H9 (cell line): ENCODE measurements around the gene CASP4. TPM values are rescaled to one million over a fixed set of nuclear protein-coding genes. Genes with fewer than 3 reads are reported as not detected.

ENCODE experiments used
- DNase-seq: peaks from one replicate; pipeline ENCODE4 v3.0.0-alpha.2; 2017
- H2AFZ ChIP-seq: one replicate; pipeline ENCODE4 v1.6.1; 2013; ENCODE audit warnings: mild to moderate bottlenecking, low read length, control low read depth, moderate library complexity
- H2AK5ac ChIP-seq: 2 replicates; pipeline ENCODE4 v1.6.1; 2013; ENCODE audit warnings: low read length, control low read depth, mixed read lengths; ENCODE audit not compliant: insufficient read length
- H2BK120ac ChIP-seq: one replicate; pipeline ENCODE4 v1.6.1; 2013; ENCODE audit warnings: low read depth, mild to moderate bottlenecking, low read length, control low read depth, inconsistent platforms; ENCODE audit not compliant: poor library complexity, severe bottlenecking
- H2BK12ac ChIP-seq: 2 replicates; pipeline ENCODE4 v1.6.1; 2013; ENCODE audit warnings: low read length, control low read depth, mixed read lengths, low read depth; ENCODE audit not compliant: insufficient read length
- H2BK15ac ChIP-seq: 2 replicates; pipeline ENCODE4 v1.6.1; 2013; ENCODE audit warnings: low read depth, low read length, control low read depth
- H2BK20ac ChIP-seq: one replicate; pipeline ENCODE4 v1.6.1; 2013; ENCODE audit warnings: low read depth, mild to moderate bottlenecking, low read length, control low read depth, inconsistent platforms; ENCODE audit not compliant: poor library complexity, severe bottlenecking
- H2BK5ac ChIP-seq: 2 replicates; pipeline ENCODE4 v1.6.1; 2013; ENCODE audit warnings: low read length, control low read depth, mixed read lengths; ENCODE audit not compliant: insufficient read length
- H3K14ac ChIP-seq: 2 replicates; pipeline ENCODE4 v1.6.1; 2013; ENCODE audit warnings: low read length, control low read depth; ENCODE audit not compliant: insufficient read depth
- H3K18ac ChIP-seq: 2 replicates; pipeline ENCODE4 v1.6.1; 2013; ENCODE audit warnings: low read depth, mild to moderate bottlenecking, mixed read lengths, low read length, control low read depth; ENCODE audit not compliant: insufficient read length
- H3K23ac ChIP-seq: 2 replicates; pipeline ENCODE4 v1.6.1; 2013; ENCODE audit warnings: low read length, control low read depth, mixed read lengths, low read depth; ENCODE audit not compliant: insufficient read length
- H3K23me2 ChIP-seq: 2 replicates; pipeline ENCODE4 v1.6.1; 2013; ENCODE audit warnings: low read depth, mild to moderate bottlenecking, mixed read lengths, low read length, control low read depth; ENCODE audit not compliant: insufficient read length, poor library complexity, severe bottlenecking
- H3K27ac ChIP-seq: 2 replicates; pipeline ENCODE4 v1.5.1; 2013; ENCODE audit warnings: low read length, control low read depth, mixed read lengths, low read depth; ENCODE audit not compliant: insufficient read length
- H3K27me3 ChIP-seq: 2 replicates; pipeline ENCODE4 v1.6.1; 2013; ENCODE audit warnings: low read length, control low read depth, inconsistent platforms; ENCODE audit not compliant: insufficient read depth
- H3K4ac ChIP-seq: 2 replicates; pipeline ENCODE4 v1.6.1; 2013; ENCODE audit warnings: low read depth, mild to moderate bottlenecking, control low read depth, inconsistent platforms, low read length, moderate library complexity
- H3K4me1 ChIP-seq: 2 replicates; pipeline ENCODE4 v1.6.1; 2013; ENCODE audit warnings: low read length, control low read depth, inconsistent platforms; ENCODE audit not compliant: insufficient read depth
- H3K4me2 ChIP-seq: 2 replicates; pipeline ENCODE4 v1.6.1; 2013; ENCODE audit warnings: low read length, control low read depth, mixed read lengths; ENCODE audit not compliant: insufficient read length, insufficient read depth
- H3K56ac ChIP-seq: 2 replicates; pipeline ENCODE4 v1.6.1; 2013; ENCODE audit warnings: low read depth, mild to moderate bottlenecking, mixed read lengths, low read length, control low read depth; ENCODE audit not compliant: insufficient read length
- H3K79me1 ChIP-seq: 2 replicates; pipeline ENCODE4 v1.6.1; 2013; ENCODE audit warnings: low read depth, mild to moderate bottlenecking, moderate library complexity, low read length, control low read depth, inconsistent platforms; ENCODE audit not compliant: insufficient read depth, poor library complexity, severe bottlenecking
- H3K79me2 ChIP-seq: 2 replicates; pipeline ENCODE4 v1.6.1; 2013; ENCODE audit warnings: low read length, control low read depth, inconsistent platforms; ENCODE audit not compliant: insufficient read depth
- H3K9ac ChIP-seq: 2 replicates; pipeline ENCODE4 v1.6.1; 2013; ENCODE audit warnings: low read length, control low read depth, mixed read lengths; ENCODE audit not compliant: insufficient read length; ENCODE audit errors: extremely low read depth
- H3K9me3 ChIP-seq: one replicate; pipeline ENCODE4 v1.6.1; 2013; ENCODE audit warnings: low read depth, low read length, inconsistent platforms; ENCODE audit not compliant: control insufficient read depth
- H3T11ph ChIP-seq: one replicate; pipeline ENCODE4 v1.6.1; 2013; ENCODE audit warnings: mild to moderate bottlenecking, low read length, control low read depth, inconsistent platforms
- H4K20me1 ChIP-seq: one replicate; pipeline ENCODE4 v1.6.1; 2013; ENCODE audit not compliant: control insufficient read depth, insufficient read length, insufficient read depth
- H4K5ac ChIP-seq: 2 replicates; pipeline ENCODE4 v1.6.1; 2013; ENCODE audit warnings: low read depth, mild to moderate bottlenecking, mixed read lengths, low read length, control low read depth; ENCODE audit not compliant: insufficient read length
- H4K8ac ChIP-seq: replicated peaks from 2 replicates; pipeline ENCODE4 v1.6.1; 2013; ENCODE audit warnings: low read length, control low read depth, mixed read lengths, low read depth; ENCODE audit not compliant: insufficient read length
- H4K91ac ChIP-seq: 2 replicates; pipeline ENCODE4 v1.6.1; 2013; ENCODE audit warnings: low read depth, mild to moderate bottlenecking, moderate library complexity, mixed read lengths, low read length, control low read depth; ENCODE audit not compliant: insufficient read length
- H3K27ac Mint-ChIP-seq, 3 experiments: 2 replicates in 2 of 3; 3 replicates in 1 of 3; pipeline ENCODE4 v1.8.0; 2020 to 2021; ENCODE audit warnings: mixed read lengths in 3 of 3, mild to moderate bottlenecking in 1 of 3, moderate library complexity in 1 of 3
- H3K27me3 Mint-ChIP-seq: 2 replicates; pipeline ENCODE4 v1.8.0; 2021; ENCODE audit warnings: low read depth, mild to moderate bottlenecking, moderate library complexity, mixed read lengths
- H3K36me3 Mint-ChIP-seq, 3 experiments: 2 replicates in 2 of 3; 3 replicates in 1 of 3; pipeline ENCODE4 v1.8.0; 2020 to 2021; ENCODE audit warnings: low read depth in 3 of 3, mixed read lengths in 3 of 3; ENCODE audit not compliant: insufficient read depth in 1 of 3
- H3K4me1 Mint-ChIP-seq, 2 experiments: 2 replicates each; pipeline ENCODE4 v1.8.0; 2020; ENCODE audit warnings: mixed read lengths in 2 of 2
- H3K4me3 Mint-ChIP-seq, 2 experiments: 2 replicates in 1 of 2; 3 replicates in 1 of 2; pipeline ENCODE4 v1.8.0; 2020 to 2021; ENCODE audit warnings: mild to moderate bottlenecking in 2 of 2, mixed read lengths in 2 of 2, moderate library complexity in 1 of 2
- H3K9me3 Mint-ChIP-seq, 2 experiments: 2 replicates in 1 of 2; 3 replicates in 1 of 2; pipeline ENCODE4 v1.8.0; 2020; ENCODE audit warnings: mild to moderate bottlenecking in 2 of 2, mixed read lengths in 2 of 2, moderate library complexity in 1 of 2
- total RNA-seq: library from RNA; stranded (reverse); gene quantifications from 2 replicates; pipeline ENCODE4 v1.2.1, GENCODE V29; 2021
- TF ChIP-seq, protein P1 (sequence below): fragments of 200-600 bp; sonication (generic); conservative IDR thresholded peaks from 3 replicates; pipeline ENCODE4 v1.8.0; 2021; ENCODE audit warnings: antibody characterized with exemption, mild to moderate bottlenecking

Gene CASP4
- total RNA-seq, 1 experiment from 2014 or later, result not detected

DNA sequence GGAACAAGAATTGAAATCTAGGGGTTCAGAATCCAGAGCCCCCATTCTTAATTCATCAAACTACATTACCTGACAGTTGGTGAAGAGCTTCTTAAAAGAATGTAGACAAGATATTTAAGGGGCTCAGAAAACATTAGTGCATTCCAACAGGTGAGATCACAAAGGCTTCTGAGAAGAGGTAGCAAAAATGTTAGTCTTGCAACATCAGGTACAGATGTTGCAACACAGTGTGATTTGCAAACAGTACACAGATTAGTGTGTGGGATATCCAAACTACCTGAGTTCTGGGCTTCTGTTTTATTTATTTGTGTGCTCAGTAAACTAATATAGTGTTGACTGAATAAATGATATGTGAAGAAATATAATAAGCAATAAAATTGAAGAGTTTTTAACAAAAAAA lies 11.8 kb downstream of the CASP4 start:
- H3K27me3 Mint-ChIP-seq, result no peaks in the 10 kb centered on the region
- H3K4me2 ChIP-seq, result no peak overlapping the region
- no peaks in the 10 kb centered on the region for H3K79me1 ChIP-seq
- no peak overlapping the region for H2BK20ac ChIP-seq
- H2BK5ac ChIP-seq, result no peak overlapping the region
- H2BK120ac ChIP-seq, result no peak overlapping the region
- no peak overlapping the region for H3K4ac ChIP-seq
- H3K27me3 ChIP-seq, result no peaks in the 10 kb centered on the region
- H3K18ac ChIP-seq, result no peak overlapping the region
- DNase-seq, result no peak
- H3K9ac ChIP-seq, result no peak overlapping the region
- H3K23ac ChIP-seq, result no peak overlapping the region
- H2AFZ ChIP-seq, result no peak overlapping the region
- H4K5ac ChIP-seq, result no peak overlapping the region
- H3K9me3 ChIP-seq, result no peaks in the 10 kb centered on the region
- H3K27ac Mint-ChIP-seq, result no peak overlapping the region
- peaks cover 0 to 4% (median 0%) of the 10 kb centered on the region in 3 experiments; a peak in 1 of 7 replicates for H3K36me3 Mint-ChIP-seq
- H3K27ac ChIP-seq, result no peak overlapping the region
- no peak overlapping the region for H3K56ac ChIP-seq
- no peaks in the 10 kb centered on the region for H3K4me1 Mint-ChIP-seq
- H4K8ac ChIP-seq, result no peak overlapping the region
- no peaks in the 10 kb centered on the region for H3K79me2 ChIP-seq
- no peaks in the 10 kb centered on the region for H3K23me2 ChIP-seq
- no peak overlapping the region for H4K91ac ChIP-seq
- H3K9me3 Mint-ChIP-seq, result peaks cover 0 to 4% of the 10 kb centered on the region in 2 experiments; a peak in 1 of 5 replicates
- no peaks in the 10 kb centered on the region for H4K20me1 ChIP-seq
- no peak overlapping the region for H2BK15ac ChIP-seq
- no peaks in the 10 kb centered on the region for H3K4me1 ChIP-seq
- no peak overlapping the region for H3T11ph ChIP-seq
- no peak overlapping the region for H2BK12ac ChIP-seq
- no peak overlapping the region for H3K14ac ChIP-seq
- TF ChIP-seq, protein P1, sequence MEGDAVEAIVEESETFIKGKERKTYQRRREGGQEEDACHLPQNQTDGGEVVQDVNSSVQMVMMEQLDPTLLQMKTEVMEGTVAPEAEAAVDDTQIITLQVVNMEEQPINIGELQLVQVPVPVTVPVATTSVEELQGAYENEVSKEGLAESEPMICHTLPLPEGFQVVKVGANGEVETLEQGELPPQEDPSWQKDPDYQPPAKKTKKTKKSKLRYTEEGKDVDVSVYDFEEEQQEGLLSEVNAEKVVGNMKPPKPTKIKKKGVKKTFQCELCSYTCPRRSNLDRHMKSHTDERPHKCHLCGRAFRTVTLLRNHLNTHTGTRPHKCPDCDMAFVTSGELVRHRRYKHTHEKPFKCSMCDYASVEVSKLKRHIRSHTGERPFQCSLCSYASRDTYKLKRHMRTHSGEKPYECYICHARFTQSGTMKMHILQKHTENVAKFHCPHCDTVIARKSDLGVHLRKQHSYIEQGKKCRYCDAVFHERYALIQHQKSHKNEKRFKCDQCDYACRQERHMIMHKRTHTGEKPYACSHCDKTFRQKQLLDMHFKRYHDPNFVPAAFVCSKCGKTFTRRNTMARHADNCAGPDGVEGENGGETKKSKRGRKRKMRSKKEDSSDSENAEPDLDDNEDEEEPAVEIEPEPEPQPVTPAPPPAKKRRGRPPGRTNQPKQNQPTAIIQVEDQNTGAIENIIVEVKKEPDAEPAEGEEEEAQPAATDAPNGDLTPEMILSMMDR, result no peak
- H3K4me3 Mint-ChIP-seq, result no peak overlapping the region
- H2AK5ac ChIP-seq, result no peak overlapping the region
